SK-N-SH treated with all-trans-retinoic acid at 6 μM for 48 hours (cell line): ENCODE data around the gene ADGRF1.

Experiments
- ATAC-seq: fragments of 200-7000 bp; cut with Tn5 transposase; 3 replicates; pipeline ENCODE4 v1.9.1; 2020; ENCODE audit warnings: mild to moderate bottlenecking, moderate library complexity
- ARNTL ChIP-seq: fragments of 450-650 bp; formaldehyde crosslinking; IDR thresholded peaks from 2 replicates; pipeline ENCODE4 v1.5.0; 2020; ENCODE audit warnings: low read depth, mild to moderate bottlenecking, moderate library complexity, borderline replicate concordance
- BACH2 ChIP-seq: fragments of 250-450 bp; sonication (Bioruptor Pico); IDR thresholded peaks from 2 replicates; pipeline ENCODE4 v1.9.0; 2021; ENCODE audit warnings: mild to moderate bottlenecking, borderline replicate concordance
- CREB5 ChIP-seq: fragments of 250-450 bp; sonication (Bioruptor Pico); IDR thresholded peaks from 2 replicates; pipeline ENCODE4 v1.5.1; 2020; ENCODE audit warnings: low read depth, mild to moderate bottlenecking, moderate library complexity
- CSRNP3 ChIP-seq: fragments of 250-450 bp; sonication (Bioruptor Pico); IDR thresholded peaks from 2 replicates; pipeline ENCODE4 v1.5.1; 2021; ENCODE audit warnings: mild to moderate bottlenecking, moderate library complexity
- ESRRG ChIP-seq: fragments of 250-450 bp; sonication (Bioruptor Pico); IDR thresholded peaks from 2 replicates; pipeline ENCODE4 v1.6.1; 2021; ENCODE audit warnings: mild to moderate bottlenecking
- GLIS3 ChIP-seq: fragments of 250-450 bp; sonication (Bioruptor Pico); IDR thresholded peaks from 2 replicates; pipeline ENCODE4 v1.5.0; 2020; ENCODE audit warnings: mild to moderate bottlenecking, moderate library complexity
- OSR1 ChIP-seq: fragments of 250-450 bp; sonication (Bioruptor Pico); IDR thresholded peaks from 2 replicates; pipeline ENCODE4 v1.8.0; 2022; ENCODE audit warnings: moderate library complexity, mild to moderate bottlenecking, inconsistent platforms
- RARB ChIP-seq: fragments of 250-450 bp; sonication (Bioruptor Pico); IDR thresholded peaks from 2 replicates; pipeline ENCODE4 v1.8.0; 2021; ENCODE audit warnings: mild to moderate bottlenecking, moderate library complexity
- SNAI2 ChIP-seq: fragments of 250-450 bp; sonication (Bioruptor Pico); IDR thresholded peaks from 2 replicates; pipeline ENCODE4 v1.5.0; 2020; ENCODE audit warnings: mild to moderate bottlenecking, moderate library complexity
- TCF4 ChIP-seq: fragments of 250-450 bp; sonication (Bioruptor Pico); IDR thresholded peaks from 2 replicates; pipeline ENCODE4 v1.8.0; 2021; ENCODE audit warnings: mild to moderate bottlenecking, moderate library complexity, borderline replicate concordance
- TOX ChIP-seq: fragments of 250-450 bp; sonication (Bioruptor Pico); IDR thresholded peaks from 2 replicates; pipeline ENCODE4 v1.8.0; 2021; ENCODE audit warnings: mild to moderate bottlenecking, moderate library complexity, borderline replicate concordance
- TSHZ2 ChIP-seq: fragments of 250-450 bp; sonication (Bioruptor Pico); IDR thresholded peaks from 2 replicates; pipeline ENCODE4 v1.5.0; 2020; ENCODE audit warnings: mild to moderate bottlenecking, moderate library complexity
- ZFP3 ChIP-seq: fragments of 250-450 bp; sonication (Bioruptor Pico); IDR thresholded peaks from 2 replicates; pipeline ENCODE4 v1.5.0; 2020; ENCODE audit warnings: mild to moderate bottlenecking, moderate library complexity
- ZNF565 ChIP-seq: fragments of 450-650 bp; formaldehyde crosslinking; conservative IDR thresholded peaks from 2 replicates; pipeline ENCODE4 v1.5.0; 2020; ENCODE audit warnings: low read depth, mild to moderate bottlenecking, moderate library complexity
- ZNF70 ChIP-seq: fragments of 450-650 bp; formaldehyde crosslinking; IDR thresholded peaks from 2 replicates; pipeline ENCODE4 v1.5.0; 2020; ENCODE audit warnings: mild to moderate bottlenecking, moderate library complexity
- TF ChIP-seq, protein P1 (sequence below): fragments of 250-450 bp; sonication (Bioruptor Pico); IDR thresholded peaks from 2 replicates; pipeline ENCODE4 v1.8.0; 2020; ENCODE audit warnings: mild to moderate bottlenecking, moderate library complexity, borderline replicate concordance
- TF ChIP-seq, protein P2 (sequence below): fragments of 250-450 bp; sonication (Bioruptor Pico); IDR thresholded peaks from 2 replicates; pipeline ENCODE4 v1.8.0; 2021; ENCODE audit warnings: low read depth, mild to moderate bottlenecking, moderate library complexity, borderline replicate concordance

Gene ADGRF1

GRCh38 chr6:47028835-47029360 lies 13.2 kb downstream of the ADGRF1 start:
- TF ChIP-seq ESRRG (CRISPR knock-in tag) (no peak), ARNTL (CRISPR knock-in tag) (no peak), BACH2 (no peak), GLIS3 (CRISPR knock-in tag) (no peak), ZFP3 (no peak), SNAI2 (CRISPR knock-in tag) (no peak)
- TF ChIP-seq, protein P1, sequence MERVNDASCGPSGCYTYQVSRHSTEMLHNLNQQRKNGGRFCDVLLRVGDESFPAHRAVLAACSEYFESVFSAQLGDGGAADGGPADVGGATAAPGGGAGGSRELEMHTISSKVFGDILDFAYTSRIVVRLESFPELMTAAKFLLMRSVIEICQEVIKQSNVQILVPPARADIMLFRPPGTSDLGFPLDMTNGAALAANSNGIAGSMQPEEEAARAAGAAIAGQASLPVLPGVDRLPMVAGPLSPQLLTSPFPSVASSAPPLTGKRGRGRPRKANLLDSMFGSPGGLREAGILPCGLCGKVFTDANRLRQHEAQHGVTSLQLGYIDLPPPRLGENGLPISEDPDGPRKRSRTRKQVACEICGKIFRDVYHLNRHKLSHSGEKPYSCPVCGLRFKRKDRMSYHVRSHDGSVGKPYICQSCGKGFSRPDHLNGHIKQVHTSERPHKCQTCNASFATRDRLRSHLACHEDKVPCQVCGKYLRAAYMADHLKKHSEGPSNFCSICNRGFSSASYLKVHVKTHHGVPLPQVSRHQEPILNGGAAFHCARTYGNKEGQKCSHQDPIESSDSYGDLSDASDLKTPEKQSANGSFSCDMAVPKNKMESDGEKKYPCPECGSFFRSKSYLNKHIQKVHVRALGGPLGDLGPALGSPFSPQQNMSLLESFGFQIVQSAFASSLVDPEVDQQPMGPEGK (CRISPR knock-in tag): no peak
- no peak for ATAC-seq

- TF ChIP-seq CSRNP3 (no peak), RARB (CRISPR knock-in tag) (no peak), TCF4 (CRISPR knock-in tag) (no peak), BACH2 (no peak), ZNF565 (CRISPR knock-in tag) (no peak), ZNF70 (no peak), ESRRG (CRISPR knock-in tag) (no peak), SNAI2 (CRISPR knock-in tag) (no peak)
- TF ChIP-seq, protein P1 (CRISPR knock-in tag): no peak
- TF ChIP-seq, protein P2, sequence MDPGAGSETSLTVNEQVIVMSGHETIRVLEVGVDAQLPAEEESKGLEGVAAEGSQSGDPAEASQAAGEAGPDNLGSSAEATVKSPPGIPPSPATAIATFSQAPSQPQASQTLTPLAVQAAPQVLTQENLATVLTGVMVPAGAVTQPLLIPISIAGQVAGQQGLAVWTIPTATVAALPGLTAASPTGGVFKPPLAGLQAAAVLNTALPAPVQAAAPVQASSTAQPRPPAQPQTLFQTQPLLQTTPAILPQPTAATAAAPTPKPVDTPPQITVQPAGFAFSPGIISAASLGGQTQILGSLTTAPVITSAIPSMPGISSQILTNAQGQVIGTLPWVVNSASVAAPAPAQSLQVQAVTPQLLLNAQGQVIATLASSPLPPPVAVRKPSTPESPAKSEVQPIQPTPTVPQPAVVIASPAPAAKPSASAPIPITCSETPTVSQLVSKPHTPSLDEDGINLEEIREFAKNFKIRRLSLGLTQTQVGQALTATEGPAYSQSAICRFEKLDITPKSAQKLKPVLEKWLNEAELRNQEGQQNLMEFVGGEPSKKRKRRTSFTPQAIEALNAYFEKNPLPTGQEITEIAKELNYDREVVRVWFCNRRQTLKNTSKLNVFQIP (CRISPR knock-in tag): no peak
- ATAC-seq: no peak
Observed at GRCh38 chr6:47027315-47027714, 14.8 kb downstream of the ADGRF1 start.

DNA sequence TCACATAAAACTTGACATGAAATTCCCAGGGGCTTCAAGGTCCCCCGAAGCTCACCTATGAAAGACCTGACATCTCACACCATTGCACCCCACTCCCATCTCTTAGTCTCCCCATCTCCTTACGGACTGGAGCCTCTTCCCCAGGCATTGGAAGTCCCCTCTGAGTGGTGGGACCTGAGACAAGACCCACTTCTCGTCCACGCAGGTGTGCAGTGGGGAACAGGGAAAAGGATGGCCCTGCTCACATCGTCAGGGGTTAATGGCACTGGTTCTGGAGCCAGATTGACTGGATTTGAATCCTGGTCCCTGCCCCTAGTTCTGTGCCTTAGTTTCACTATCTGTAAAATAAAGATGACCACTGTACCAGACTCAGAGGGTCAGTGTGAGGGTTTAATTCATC lies 15.5 kb downstream of the ADGRF1 start:
- no peak for ATAC-seq
- TF ChIP-seq TOX (no peak), ZFP3 (no peak), BACH2 (no peak), TSHZ2 (no peak), ARNTL (CRISPR knock-in tag) (no peak), OSR1 (no peak), CREB5 (CRISPR knock-in tag) (no peak), ESRRG (CRISPR knock-in tag) (no peak)
- TF ChIP-seq, protein P2 (CRISPR knock-in tag): no peak
